Heart right ventricle (tissue), 16 donors: ENCODE data around the gene SLC2A13. TPM values are rescaled to one million over a fixed set of nuclear protein-coding genes. Genes with fewer than 3 reads are reported as not detected.

Experiments
- ATAC-seq, 8 donors: fragments of 200-7000 bp; cut with Tn5 transposase; one replicate each; pipeline ENCODE4 v1.9.1; 2020; ENCODE audit warnings: mild to moderate bottlenecking in 8 of 8, moderate library complexity in 8 of 8, moderate number of reproducible peaks in 1 of 8
- DNase-seq, 2 donors: peaks; one replicate each; pipeline ENCODE4 v3.0.0-alpha.2; 2020
- H3K27ac ChIP-seq, 10 donors: fragments of 200-600 bp; sonication (generic) in 2 of 10; one replicate each; pipeline versions ENCODE4 v1.5.0 to v1.8.0; 2020 to 2022; ENCODE audit warnings: mild to moderate bottlenecking in 3 of 10
- H3K27me3 ChIP-seq, 7 donors: fragments of 200-600 bp; one replicate each; pipeline ENCODE4 v1.8.0; 2021 to 2022; ENCODE audit warnings: mild to moderate bottlenecking in 2 of 7
- H3K36me3 ChIP-seq, 9 donors: fragments of 200-600 bp; sonication (generic) in 1 of 9; one replicate each; pipeline versions ENCODE4 v1.5.0 to v1.8.0; 2020 to 2022; ENCODE audit warnings: mild to moderate bottlenecking in 2 of 9
- H3K4me1 ChIP-seq, 9 donors: fragments of 200-600 bp; sonication (generic) in 1 of 9; one replicate each; pipeline versions ENCODE4 v1.5.0 to v1.8.0; 2020 to 2022; ENCODE audit warnings: mild to moderate bottlenecking in 4 of 9
- H3K4me3 ChIP-seq, 10 donors: fragments of 200-600 bp; sonication (generic) in 2 of 10; one replicate each; pipeline versions ENCODE4 v1.5.0 to v1.8.0; 2020 to 2022; ENCODE audit warnings: mild to moderate bottlenecking in 7 of 10, moderate library complexity in 2 of 10
- H3K9me3 ChIP-seq, 11 donors: fragments of 200-600 bp in 10 of 11; sonication (generic) in 2 of 11; one replicate each; pipeline versions ENCODE4 v1.5.0 to v1.8.0; 2013 to 2022; ENCODE audit warnings: mild to moderate bottlenecking in 2 of 11, control low read depth in 1 of 11, moderate library complexity in 1 of 11
- CTCF ChIP-seq, 9 donors: fragments of 200-600 bp; sonication (generic) in 2 of 9; IDR thresholded peaks; one replicate each; pipeline versions ENCODE4 v1.5.0 to v1.8.0; 2021 to 2022; ENCODE audit warnings: antibody characterized with exemption in 9 of 9, mild to moderate bottlenecking in 5 of 9, moderate library complexity in 1 of 9
- WGBS, 2 donors: extraction: QIAGEN DNeasy Blood & Tissue Kit; methylation state at CpG; one replicate each; pipeline ENCODE4 v1.1.7; 2013; ENCODE audit warnings: inconsistent platforms in 1 of 2; 5-methylcytosine and 5-hydroxymethylcytosine counted together
- intact Hi-C, 10 donors: fragments of 100-400 bp; cut with DNase I; formaldehyde crosslinking; loops; one replicate each; pipeline versions ENCODE4 v1.11.1 to v1.14.2; 2022
- polyA plus RNA-seq, 2 donors: library from polyadenylated mRNA; stranded (reverse); fragments of 200-250 nt; gene quantifications; one replicate each; pipeline ENCODE4 v1.2.3, GENCODE V29; 2013
- total RNA-seq, 10 donors: library from RNA; stranded (reverse); fragmentation: NEBNext Ultra II Directional in 3 of 10; extraction: Animal tissue kit (Norgen Biotek cat#: 25700) in 3 of 10; gene quantifications; one replicate each; pipeline versions ENCODE4 v1.2.1 to v1.2.4, GENCODE V29; 2021 to 2023
- donor health status: Arrhythmogenic right ventricular cardiomyopathy.
- donor health status: ischemic (EF 13 %, LVEDD 7.1; RV severe dilation, severe dysfunction).
- donor health status: healthy with polysubstance abuse.
- donor health status: DM: no; HTN: yes; CAD: no.
- donor health status: DM: no; HTN: no; CAD: no.
- donor health status: ischemic (EF 25% LVEDD 6.9; RV normal size, moderate dysfunction).
- donor health status: ischemic (EF 25% LVEDD 5.7; RV mildly dilated, moderate dysfunction).
- donor health status: healthy.
- donor health status: DM: yes; HTN: yes; CAD: no.
- donor health status: Ischemic cardiomyopathy.
- donor health status: ischemic (EF 35%, LVEDD 5.7; RV mildly dilated, moderate dysfunction).
- donor health status: nonischemic (EF 11% LVEDD 7.7; RV severe dilation, severe dysfunction).
- donor health status: DM: yes; HTN: yes; CAD: no.
- donor health status: PGD.
- donor health status: ischemic (EF 29% LVEDD 5.4; RV normal size, mild dysfunction).
- donor health status: nonischemic (EF 23%, LVEDD 6.1; RV moderate dilation, normal function).

Gene SLC2A13
- total and polyA plus RNA-seq, 12 donors: 2.6 to 14.2 (median 9.8) TPM

GRCh38 chr12:40142001-40142744 lies 36.3 kb upstream of the SLC2A13 start:
- H3K9me3 ChIP-seq: no peaks in the 10 kb centered on the region
- no peak overlapping the region for H3K4me3 ChIP-seq
- no peak overlapping the region for H3K27ac ChIP-seq
- ATAC-seq (no peak), DNase-seq (no peak)
- 56 to 60% methylated on average over 4 of the region's 4 CpGs for WGBS, 2 donors
- H3K4me1 ChIP-seq: peaks cover 0 to 7% (median 0%) of the 10 kb centered on the region in 9 donors
- no peaks in the 10 kb centered on the region for H3K27me3 ChIP-seq
- H3K36me3 ChIP-seq: no peaks in the 10 kb centered on the region
- intact Hi-C loops: no loop called here
- no peak for TF ChIP-seq CTCF (IDR thresholded peaks at IDR 0.05)

- Histone ChIP-seq H3K4me1 (peaks cover 0 to 12% (median 0%) of the 10 kb centered on the region in 9 donors), H3K36me3 (no peaks in the 10 kb centered on the region), H3K27me3 (no peaks in the 10 kb centered on the region), H3K4me3 (no peak overlapping the region), H3K9me3 (no peaks in the 10 kb centered on the region), H3K27ac (no peak overlapping the region)
- intact Hi-C loops: no loop called here
- TF ChIP-seq CTCF (IDR thresholded peaks at IDR 0.05): no peak
- ATAC-seq: no peak
- no peak for DNase-seq
- 78 to 81% methylated on average over 2 of the region's 2 CpGs for WGBS, 2 donors
These were observed 32.6 kb upstream of the SLC2A13 start for GRCh38 chr12:40138526-40138925.

GRCh38 chr12:40137252-40137651 lies 31.4 kb upstream of the SLC2A13 start:
- Histone ChIP-seq H3K4me3 (no peak overlapping the region), H3K4me1 (peaks cover 0 to 12% (median 0%) of the 10 kb centered on the region in 9 donors), H3K27ac (no peak overlapping the region), H3K36me3 (no peaks in the 10 kb centered on the region), H3K27me3 (no peaks in the 10 kb centered on the region), H3K9me3 (no peaks in the 10 kb centered on the region)
- DNase-seq (no peak), ATAC-seq (peak in 1 of 8 donors; percentile 55)
- intact Hi-C loops: no loop called here
- no peak for TF ChIP-seq CTCF (IDR thresholded peaks at IDR 0.05)
- WGBS, 2 donors: 20 to 47% methylated on average over 3 of the region's 3 CpGs

GRCh38 chr12:40127408-40127807 lies 21.5 kb upstream of the SLC2A13 start:
- intact Hi-C loops: no loop called here
- Histone ChIP-seq H3K27ac (no peak overlapping the region), H3K36me3 (no peaks in the 10 kb centered on the region), H3K27me3 (peaks cover 0 to 5% (median 0%) of the 10 kb centered on the region in 7 donors), H3K4me1 (no peaks in the 10 kb centered on the region), H3K9me3 (no peaks in the 10 kb centered on the region), H3K4me3 (no peak overlapping the region)
- DNase-seq (no peak), ATAC-seq (no peak)
- no peak for TF ChIP-seq CTCF (IDR thresholded peaks at IDR 0.05)
